ENCODE results near the gene ZC3H13.

- no peak for TF ChIP-seq CTCF (IDR thresholded peaks at IDR 0.05; ENCODE audit: low read length)
- TF ChIP-seq EZH2 (optimal IDR thresholded peaks at IDR 0.05; ENCODE audit: low read depth, low read length) = no peak
- no peak for TF ChIP-seq EZH2phosphoT487 (IDR thresholded peaks at IDR 0.05; ENCODE audit: low read length)
These were observed 100.8 kb downstream of the ZC3H13 start for GRCh38 chr13:45951724-45952123.
